Measurements from ENCODE around the gene AXIN1.
"Not testable (repeated sequence)": the region's sequence is repeated elsewhere in the genome, so short reads cannot be mapped to it uniquely, and the experiment has no call there.

Gene AXIN1

GRCh38 chr16:280991-281659 is 71.4 kb downstream of the AXIN1 start:
- no peak for DNase-seq

DNA sequence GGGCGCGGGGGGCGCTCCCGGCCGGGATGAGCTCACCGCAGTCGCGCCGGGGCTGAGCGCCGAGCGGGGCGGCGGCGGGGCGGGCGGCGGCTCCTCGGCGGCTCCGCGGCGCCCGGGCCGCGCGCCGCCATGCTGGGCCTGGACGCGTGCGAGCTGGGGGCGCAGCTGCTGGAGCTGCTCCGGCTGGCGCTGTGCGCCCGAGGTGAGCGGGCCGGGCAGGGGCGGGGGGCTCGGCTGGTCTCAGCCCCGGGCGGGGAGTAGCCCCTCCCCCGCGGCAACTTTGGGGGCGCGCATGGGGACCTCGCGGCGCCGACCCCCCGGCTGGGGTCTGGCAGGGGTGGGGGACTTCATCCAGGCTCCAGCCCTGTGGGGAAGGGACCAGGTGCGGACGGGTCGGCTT is 72.0 kb downstream of the AXIN1 start, which contains the start of gene ARHGDIG:
Gene ARHGDIG (plus strand): TSS at position 40 of the 400 bp plus-strand sequence. CDS start 90 bp downstream, at position 130.
- DNase-seq = no peak

GRCh38 chr16:280005-280460 is 72.5 kb downstream of the AXIN1 start:
- no peak for DNase-seq

- no peak for DNase-seq
Observed at GRCh38 chr16:279531-279930, 73.0 kb downstream of the AXIN1 start.

DNA sequence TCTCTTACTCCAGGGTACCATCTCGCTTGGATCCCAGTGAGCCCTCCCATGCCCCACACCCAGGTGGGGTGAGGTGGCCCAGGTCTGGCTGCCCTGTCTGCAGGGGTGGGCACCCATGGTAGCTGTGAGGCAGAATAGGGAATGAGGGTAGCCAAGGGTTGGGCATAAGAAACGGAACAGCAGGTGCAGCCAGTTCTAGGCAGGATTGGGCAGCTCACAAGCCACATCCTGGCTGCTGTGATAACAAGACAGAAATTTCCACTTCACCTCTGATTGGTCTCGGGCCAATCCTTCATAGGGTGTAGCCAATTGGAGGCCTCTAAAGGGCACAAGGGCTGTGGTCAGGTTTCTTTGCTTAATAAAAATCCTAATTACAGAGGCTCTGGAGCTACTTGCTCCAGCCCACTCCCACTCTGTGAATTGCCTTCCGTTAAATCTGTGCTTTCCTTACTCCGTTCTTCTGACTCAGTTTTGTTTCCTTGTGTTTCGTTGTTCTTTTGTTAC is 73.6 kb downstream of the AXIN1 start:
- no peak for DNase-seq

GRCh38 chr16:276426-277077 is 76.0 kb downstream of the AXIN1 start:
- DNase-seq = no peak

- DNase-seq = no peak
Observed at GRCh38 chr16:275786-276232, 76.7 kb downstream of the AXIN1 start, which contains the start of gene RGS11. TSS of gene RGS11 (minus strand) at chr16:275944. CDS start at chr16:275911, 33 bp downstream.

DNA sequence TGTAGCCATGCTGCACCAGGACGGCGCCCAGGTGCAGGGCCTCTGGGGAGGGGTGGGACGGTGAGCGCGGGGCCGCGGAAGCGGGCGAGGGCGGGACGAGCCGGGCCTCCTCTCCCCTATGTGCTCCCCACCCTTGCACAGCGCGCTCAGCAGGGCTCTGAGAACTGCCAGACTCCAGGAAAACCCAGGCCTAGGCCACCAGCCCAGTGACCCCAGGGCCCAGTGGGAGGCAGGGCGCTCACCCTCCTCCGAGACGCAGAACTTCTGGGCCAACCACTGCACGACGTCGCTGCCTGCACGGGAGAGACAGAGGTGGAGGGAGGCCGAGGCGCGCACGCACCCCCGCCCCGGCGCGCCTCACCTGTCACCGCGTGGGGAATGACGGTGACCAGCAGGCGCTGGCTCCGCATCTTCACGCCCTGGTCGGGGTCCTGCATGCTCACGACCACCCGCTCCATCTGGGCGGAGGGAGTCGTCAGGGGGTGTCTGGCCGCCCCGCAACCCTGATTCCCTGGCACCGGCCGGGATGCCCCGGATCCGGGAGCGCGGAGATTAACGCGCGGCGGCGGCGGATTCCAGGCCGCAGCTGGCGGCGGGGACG is 77.4 kb downstream of the AXIN1 start:
- no peak for DNase-seq

GRCh38 chr16:273547-274421 is 78.7 kb downstream of the AXIN1 start:
- no peak for DNase-seq

DNA sequence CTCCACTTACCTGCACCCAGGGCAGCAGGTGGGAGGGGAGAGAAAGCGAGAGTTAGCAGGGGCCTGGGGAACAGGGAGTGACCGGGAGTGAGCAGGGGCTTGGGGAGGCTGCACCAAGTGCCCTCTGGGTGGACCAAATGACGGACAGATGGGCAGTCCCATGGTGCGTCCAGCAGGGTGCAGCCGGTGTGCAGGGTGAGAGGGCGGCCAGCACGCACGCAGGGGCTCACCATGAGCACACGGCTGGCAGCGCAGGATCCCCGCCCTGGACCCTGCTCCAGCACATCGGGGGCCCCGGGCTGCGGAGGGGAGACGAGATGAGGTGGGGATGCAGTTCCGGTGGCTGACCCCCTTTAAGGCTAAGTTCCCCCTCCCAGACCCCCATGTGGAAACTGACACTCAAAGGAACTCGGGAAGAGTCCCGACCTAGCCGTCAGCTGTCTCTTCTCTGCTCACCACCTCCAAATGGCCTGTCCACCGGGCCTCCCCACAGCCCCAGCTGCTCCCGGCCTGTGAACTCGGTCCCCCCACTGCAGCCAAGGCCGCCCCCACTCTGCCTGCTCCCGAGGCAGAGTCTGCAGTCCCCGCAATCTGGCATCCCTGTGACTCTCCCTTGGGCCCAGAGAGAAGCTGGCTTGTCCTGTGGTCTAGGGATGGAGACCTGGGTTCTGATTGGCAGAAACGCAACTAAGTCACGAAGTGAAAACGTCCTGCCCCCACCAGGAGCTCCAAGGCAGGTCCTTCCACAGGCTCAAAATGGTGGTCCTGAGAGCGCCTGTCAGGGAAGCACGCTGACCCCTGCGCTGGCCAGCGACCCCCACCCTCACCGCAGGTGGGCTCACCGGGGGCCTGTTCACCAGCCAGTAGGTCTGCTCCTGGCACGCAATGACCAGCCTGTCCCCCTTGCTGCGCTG is 79.6 kb downstream of the AXIN1 start:
- no peak for DNase-seq

DNA sequence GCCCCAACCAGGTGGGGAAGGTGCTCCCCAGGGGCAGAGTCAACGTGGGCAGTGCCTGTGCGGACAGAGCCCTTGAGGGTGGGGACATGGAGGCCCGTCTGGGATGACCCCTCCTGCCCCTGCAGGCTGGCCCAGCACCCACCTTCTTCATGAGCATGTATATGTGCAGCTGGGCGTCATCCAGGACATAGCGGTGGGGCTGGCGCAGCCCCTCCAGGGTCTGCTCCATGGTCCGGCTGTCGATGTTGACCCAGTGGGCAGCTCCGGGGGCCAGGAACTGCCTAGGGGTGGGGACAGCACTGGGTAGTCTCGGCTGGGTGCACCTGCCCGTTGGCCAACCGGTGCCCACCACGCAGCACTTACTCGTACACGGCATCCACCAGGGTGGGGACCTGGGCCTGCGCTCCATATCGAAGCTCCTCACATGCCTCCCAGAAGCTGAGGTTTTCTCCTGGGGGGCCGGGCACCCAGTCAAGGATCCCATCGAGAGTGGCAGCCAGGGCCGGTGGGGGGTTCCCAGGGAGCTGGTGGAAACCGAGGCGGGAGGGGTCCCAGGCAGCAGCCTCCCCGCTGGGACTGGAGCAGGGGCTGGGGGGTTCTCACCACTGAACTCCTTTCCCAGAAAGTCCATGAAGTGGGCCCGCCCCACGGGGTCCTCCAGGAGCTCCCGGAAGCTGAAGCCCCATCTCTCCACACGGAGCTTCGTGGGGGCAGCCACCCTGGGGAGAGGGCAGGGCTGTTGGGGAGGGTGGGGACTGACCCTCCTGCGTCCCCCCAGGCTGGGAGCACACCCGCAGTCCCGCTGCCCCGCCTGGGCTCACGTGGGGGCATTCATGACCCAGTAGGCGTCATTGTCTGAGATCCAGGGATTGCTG is 81.9 kb downstream of the AXIN1 start:
- DNase-seq = no peak

DNA sequence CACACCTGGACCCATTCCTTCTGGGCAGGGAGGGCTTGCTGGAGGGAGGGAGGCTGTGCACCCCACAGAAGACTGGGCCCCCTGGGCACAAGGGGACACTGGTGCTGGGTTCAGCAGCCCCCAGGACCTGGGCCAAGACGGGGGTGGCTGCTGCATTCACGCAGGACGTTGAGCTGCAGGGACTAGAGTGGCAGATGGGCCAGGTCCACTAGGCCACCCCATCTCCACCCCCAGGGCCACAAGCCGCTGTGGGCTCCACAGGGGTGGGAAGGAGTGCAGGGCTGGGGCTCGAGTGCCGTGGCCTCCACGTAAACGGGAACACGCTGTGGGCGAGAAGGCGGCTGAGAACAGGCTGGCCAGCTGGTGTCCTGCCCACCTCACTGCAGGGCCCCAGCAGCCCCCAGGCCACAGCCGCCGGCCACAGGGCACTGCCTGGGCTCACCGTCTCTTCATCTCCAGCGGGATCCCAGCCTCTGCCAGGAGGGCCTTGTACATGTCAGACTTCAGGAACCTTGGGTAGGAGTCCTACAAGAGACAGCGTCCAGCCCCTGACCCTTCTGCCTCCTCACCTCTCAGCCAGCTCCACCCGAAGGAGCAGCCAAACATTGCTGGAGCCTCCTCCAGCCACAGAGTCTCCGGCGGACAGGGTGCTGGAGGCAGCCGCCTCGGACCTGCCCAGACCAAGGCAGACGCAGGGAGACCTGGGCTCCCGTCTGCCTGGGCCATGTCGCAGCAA is 83.3 kb downstream of the AXIN1 start:
- DNase-seq = no peak

GRCh38 chr16:268141-269053 is 84.1 kb downstream of the AXIN1 start:
- no peak for DNase-seq

DNA sequence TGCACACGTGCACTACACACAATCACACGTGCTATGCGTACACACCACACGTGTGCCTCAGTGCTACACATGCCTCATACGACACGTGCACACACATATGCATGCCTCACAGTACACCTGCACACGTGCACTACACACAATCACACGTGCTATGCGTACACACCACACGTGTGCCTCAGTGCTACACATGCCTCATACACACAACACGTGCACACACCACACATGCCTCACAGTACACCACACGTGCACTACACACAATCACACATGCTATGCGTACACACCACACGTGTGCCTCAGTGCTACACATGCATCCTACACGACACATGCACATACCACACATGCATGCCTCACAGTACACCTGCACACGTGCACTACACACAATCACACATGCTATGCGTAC is 85.0 kb downstream of the AXIN1 start:
- DNase-seq = not testable (repeated sequence)

DNA sequence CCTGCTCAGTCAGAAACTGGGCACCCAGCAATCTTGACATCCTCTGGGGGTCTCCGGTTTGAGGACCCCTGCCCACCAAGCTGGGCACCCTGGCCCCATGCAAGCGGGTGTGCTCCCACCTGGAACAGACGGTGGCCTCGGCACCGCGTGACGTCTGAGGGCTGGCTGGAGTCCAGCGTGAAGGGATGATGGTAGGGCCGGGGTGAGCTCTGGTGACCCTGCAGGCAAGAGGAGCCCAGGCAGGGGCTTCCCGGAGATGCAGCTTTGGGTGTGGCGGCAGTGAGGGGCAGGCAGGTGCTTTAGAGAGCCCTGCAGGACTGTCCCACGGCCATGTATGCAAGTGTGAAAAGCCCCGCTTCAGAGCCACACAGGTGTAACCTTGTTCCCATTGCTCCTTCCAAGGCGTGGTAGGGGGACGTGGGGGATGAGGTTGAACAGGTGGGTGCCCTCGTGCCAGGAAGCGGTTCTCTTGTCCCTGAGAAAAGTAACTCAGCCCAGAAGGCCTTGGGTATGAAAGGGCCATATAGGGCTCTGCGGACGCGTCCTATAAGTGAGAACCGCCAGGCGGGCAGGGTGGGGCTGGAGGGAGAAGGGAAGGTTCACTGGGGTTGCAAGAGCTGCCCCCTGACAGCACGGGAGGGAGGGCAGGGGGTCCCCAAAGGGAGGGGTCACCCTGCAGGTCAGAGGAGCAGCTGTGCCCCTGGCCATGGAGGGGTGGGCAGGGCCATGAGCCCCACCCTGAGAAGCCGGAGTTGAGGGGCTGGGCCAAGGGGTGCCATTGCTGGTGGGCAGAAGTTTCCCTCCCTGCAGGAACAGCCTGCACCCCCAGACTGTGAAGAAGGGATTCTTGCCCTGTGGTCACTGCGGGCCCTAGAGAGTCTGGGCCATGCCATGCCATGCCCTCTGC is 86.0 kb downstream of the AXIN1 start:
- no peak for DNase-seq

GRCh38 chr16:265711-266110 is 86.8 kb downstream of the AXIN1 start:
- DNase-seq = no peak

DNA sequence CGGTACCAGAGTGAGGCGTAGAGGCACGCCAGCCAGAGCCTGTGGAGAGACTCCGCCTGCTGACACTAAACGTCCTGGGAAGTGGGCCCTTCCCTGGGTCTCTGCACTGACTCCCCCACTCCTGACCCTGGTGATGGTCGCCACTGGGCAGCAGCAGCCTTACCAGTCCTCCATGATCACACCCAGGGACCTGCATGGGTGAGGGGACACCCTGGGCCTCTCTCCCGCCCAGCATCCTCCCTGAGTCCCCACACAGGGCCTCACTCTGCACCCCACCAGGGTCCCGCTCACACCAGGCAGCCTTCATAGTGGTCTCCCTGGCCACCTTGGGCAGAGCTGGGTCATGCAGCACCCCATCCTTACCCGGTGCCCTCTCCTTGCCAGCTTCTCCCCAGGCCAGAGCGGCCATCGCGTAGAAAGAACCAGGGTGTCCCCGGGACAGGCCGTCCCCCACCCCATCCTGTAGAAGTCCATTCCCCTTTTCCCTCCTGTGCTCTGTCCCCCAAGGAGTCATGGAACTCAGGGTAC is 87.5 kb downstream of the AXIN1 start:
- no peak for DNase-seq
